ENCODE results near the gene MAG.

The MAG gene

GRCh38 chr19:35291916-35292315 lies at the start of gene MAG:
Gene MAG (plus strand): TSS chr19:35292161. CDS start chr19:35295409, 3,248 bp downstream.
- DNase-seq (ENCODE audit: low spot score) = no peak
- in situ Hi-C loops (cut with MboI; ENCODE audit: low sequenced_read_pairs, unreplicated experiment) = no loop called here
- no peak for TF ChIP-seq CTCF (IDR thresholded peaks at IDR 0.05; ENCODE audit: borderline replicate concordance, control extremely low read depth, extremely low read depth, insufficient read depth, missing control alignments)

GRCh38 chr19:35246466-35247092 lies 45.4 kb upstream of the MAG start:
- no peak for TF ChIP-seq CTCF (IDR thresholded peaks at IDR 0.05; ENCODE audit: borderline replicate concordance, control extremely low read depth, extremely low read depth, insufficient read depth, missing control alignments)
- no peak for DNase-seq (ENCODE audit: low spot score)
- in situ Hi-C loops (cut with MboI; ENCODE audit: low sequenced_read_pairs, unreplicated experiment) = no loop called here

GRCh38 chr19:35247526-35248309 lies 44.2 kb upstream of the MAG start:
- peak; percentile 83 for DNase-seq (ENCODE audit: low spot score)
- peak; percentile 61 for TF ChIP-seq CTCF (IDR thresholded peaks at IDR 0.05; ENCODE audit: borderline replicate concordance, control extremely low read depth, extremely low read depth, insufficient read depth, missing control alignments)
- in situ Hi-C loops (cut with MboI; ENCODE audit: low sequenced_read_pairs, unreplicated experiment) = no loop called here

GRCh38 chr19:35248310-35249145 lies 43.4 kb upstream of the MAG start, which contains the start of gene LSR:
Gene LSR (plus strand): TSS chr19:35249002. CDS start chr19:35249023, 21 bp downstream.
- TF ChIP-seq CTCF (IDR thresholded peaks at IDR 0.05; ENCODE audit: borderline replicate concordance, control extremely low read depth, extremely low read depth, insufficient read depth, missing control alignments) = no peak

GRCh38 chr19:35249146-35249847 lies 42.7 kb upstream of the MAG start:
- no peak for TF ChIP-seq CTCF (IDR thresholded peaks at IDR 0.05; ENCODE audit: borderline replicate concordance, control extremely low read depth, extremely low read depth, insufficient read depth, missing control alignments)
- peak; percentile 59 for DNase-seq (ENCODE audit: low spot score)
- in situ Hi-C loops (cut with MboI; ENCODE audit: low sequenced_read_pairs, unreplicated experiment) = no loop called here

More at GRCh38 chr19:35248310-35249145, 43.4 kb upstream of the MAG start, which contains the start of gene LSR:
- in situ Hi-C loops (cut with MboI; ENCODE audit: low sequenced_read_pairs, unreplicated experiment) = no loop called here
- DNase-seq (ENCODE audit: low spot score) = peak; percentile 97
